Transverse colon (tissue), 4 donors: ENCODE data around the gene HIPK3.

ENCODE experiments used
- EP300 ChIP-seq: sonication (generic); formaldehyde crosslinking; IDR thresholded peaks from one replicate; pipeline ENCODE4 v1.6.1; 2017; ENCODE audit warnings: antibody characterized with exemption, low read depth
- POLR2AphosphoS5 ChIP-seq, 3 donors: sonication (generic); formaldehyde crosslinking; IDR thresholded peaks; one replicate each; pipeline ENCODE4 v1.6.1; 2016; ENCODE audit warnings: antibody characterized with exemption in 3 of 3
- TF ChIP-seq, protein P1 (sequence below), 5 experiments: fragments of 200-600 bp in 3 of 5; fragments of 450-650 bp in 2 of 5; sonication (generic) in 3 of 5; IDR thresholded peaks; 1 replicate in 2 of 5; 2 replicates in 3 of 5; pipeline ENCODE4 v1.5.1; 2016 to 2017; ENCODE audit warnings: antibody characterized with exemption in 5 of 5, inconsistent platforms in 3 of 5, mild to moderate bottlenecking in 2 of 5, moderate library complexity in 1 of 5

DNA sequence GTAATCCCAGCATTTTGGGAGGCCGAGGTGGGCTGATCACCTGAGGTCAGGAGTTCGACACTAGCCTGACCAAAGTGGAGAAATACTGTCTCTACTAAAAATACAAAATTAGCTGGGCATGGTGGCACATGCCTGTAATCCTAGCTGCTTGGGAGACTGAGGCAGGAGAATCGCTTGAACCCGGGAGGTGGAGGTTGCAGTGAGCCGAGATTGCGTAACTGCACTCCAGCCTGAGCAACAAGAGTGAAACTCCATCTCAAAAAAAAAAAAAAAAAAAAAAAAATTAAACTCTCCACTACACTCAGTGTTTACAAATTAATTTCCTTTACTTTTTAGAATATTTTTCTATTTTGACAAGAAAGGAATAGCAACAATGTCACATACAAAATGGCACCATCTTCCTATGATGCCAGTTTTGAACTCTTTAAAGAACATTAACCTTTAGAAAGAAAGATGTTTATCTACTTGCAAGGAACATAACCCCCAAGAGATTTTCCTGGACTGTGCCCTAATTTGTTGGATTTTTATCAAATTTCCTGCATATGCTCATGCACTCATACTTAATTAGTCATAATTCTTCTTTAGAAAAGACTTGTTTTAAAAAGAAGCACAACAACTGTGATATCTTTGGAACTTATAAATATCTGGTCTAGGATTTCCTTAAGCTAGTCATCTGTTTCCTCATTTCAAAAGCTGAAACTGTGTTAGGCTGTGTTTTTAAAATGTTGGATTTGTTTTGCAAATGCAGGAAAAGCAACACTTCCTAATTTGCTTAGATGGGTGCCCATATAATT is 22.6 kb upstream of the HIPK3 start:
- TF ChIP-seq, protein P1, sequence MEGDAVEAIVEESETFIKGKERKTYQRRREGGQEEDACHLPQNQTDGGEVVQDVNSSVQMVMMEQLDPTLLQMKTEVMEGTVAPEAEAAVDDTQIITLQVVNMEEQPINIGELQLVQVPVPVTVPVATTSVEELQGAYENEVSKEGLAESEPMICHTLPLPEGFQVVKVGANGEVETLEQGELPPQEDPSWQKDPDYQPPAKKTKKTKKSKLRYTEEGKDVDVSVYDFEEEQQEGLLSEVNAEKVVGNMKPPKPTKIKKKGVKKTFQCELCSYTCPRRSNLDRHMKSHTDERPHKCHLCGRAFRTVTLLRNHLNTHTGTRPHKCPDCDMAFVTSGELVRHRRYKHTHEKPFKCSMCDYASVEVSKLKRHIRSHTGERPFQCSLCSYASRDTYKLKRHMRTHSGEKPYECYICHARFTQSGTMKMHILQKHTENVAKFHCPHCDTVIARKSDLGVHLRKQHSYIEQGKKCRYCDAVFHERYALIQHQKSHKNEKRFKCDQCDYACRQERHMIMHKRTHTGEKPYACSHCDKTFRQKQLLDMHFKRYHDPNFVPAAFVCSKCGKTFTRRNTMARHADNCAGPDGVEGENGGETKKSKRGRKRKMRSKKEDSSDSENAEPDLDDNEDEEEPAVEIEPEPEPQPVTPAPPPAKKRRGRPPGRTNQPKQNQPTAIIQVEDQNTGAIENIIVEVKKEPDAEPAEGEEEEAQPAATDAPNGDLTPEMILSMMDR (IDR thresholded peaks at IDR 0.05) = no peak
- no peak for TF ChIP-seq POLR2AphosphoS5 (IDR thresholded peaks at IDR 0.05)
- TF ChIP-seq EP300 = no peak
